IMR-90 (cell line): ENCODE data around the gene NUDT3.

ENCODE experiments used
- MAZ ChIP-seq: IDR thresholded peaks from 2 replicates; pipeline ENCODE4 v1.6.1; 2012; ENCODE audit warnings: low read depth, mild to moderate bottlenecking, low read length, improper control_type of control experiment, moderate library complexity, borderline replicate concordance
- POLR2A ChIP-seq: IDR thresholded peaks from 2 replicates; pipeline ENCODE4 v1.6.1; 2012; ENCODE audit warnings: mild to moderate bottlenecking, low read depth, low read length
- TF ChIP-seq, protein P1 (sequence below): conservative IDR thresholded peaks from 2 replicates; pipeline ENCODE4 v1.5.1; 2012; ENCODE audit warnings: mild to moderate bottlenecking, low read depth, low read length, improper control_type of control experiment

DNA sequence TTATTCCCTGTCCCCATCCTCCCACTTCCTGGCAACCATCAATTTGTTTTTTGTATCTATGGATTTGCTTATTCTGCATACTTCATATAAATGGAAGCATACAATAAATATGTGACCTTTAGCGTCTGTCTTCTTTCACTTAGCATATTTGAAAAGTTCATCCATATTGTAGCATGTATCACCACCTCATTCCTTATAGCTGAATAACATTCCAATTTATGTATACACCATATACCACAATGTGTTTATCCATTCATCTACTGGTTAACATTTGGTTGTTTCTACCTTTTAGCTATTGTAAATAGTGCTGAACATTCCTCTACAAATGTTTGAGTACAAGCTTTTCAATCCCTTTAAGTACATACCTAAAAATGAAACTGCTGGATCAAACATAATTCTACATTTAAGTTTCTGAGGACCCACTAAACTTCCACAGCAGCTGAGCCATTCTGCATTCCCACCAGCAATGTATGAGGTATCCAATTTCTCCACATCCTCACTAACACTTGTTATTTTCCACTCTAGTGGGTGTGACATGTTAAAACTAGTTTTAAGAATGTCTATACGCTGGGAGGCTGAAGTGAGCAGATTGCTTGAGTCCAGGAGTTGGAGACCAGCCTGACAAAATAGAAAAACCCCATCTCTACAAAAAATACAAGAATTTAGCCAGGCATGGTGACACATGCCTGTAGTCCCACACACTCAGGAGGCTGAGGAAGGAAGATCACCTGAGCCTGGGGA is 32.9 kb downstream of the NUDT3 start:
- TF ChIP-seq, protein P1, sequence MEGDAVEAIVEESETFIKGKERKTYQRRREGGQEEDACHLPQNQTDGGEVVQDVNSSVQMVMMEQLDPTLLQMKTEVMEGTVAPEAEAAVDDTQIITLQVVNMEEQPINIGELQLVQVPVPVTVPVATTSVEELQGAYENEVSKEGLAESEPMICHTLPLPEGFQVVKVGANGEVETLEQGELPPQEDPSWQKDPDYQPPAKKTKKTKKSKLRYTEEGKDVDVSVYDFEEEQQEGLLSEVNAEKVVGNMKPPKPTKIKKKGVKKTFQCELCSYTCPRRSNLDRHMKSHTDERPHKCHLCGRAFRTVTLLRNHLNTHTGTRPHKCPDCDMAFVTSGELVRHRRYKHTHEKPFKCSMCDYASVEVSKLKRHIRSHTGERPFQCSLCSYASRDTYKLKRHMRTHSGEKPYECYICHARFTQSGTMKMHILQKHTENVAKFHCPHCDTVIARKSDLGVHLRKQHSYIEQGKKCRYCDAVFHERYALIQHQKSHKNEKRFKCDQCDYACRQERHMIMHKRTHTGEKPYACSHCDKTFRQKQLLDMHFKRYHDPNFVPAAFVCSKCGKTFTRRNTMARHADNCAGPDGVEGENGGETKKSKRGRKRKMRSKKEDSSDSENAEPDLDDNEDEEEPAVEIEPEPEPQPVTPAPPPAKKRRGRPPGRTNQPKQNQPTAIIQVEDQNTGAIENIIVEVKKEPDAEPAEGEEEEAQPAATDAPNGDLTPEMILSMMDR: no peak
- TF ChIP-seq MAZ (no peak), POLR2A (no peak)
